HG03280 (cell line): ENCODE results near the gene HPRT1.
"Not testable (repeated sequence)": the region's sequence is repeated elsewhere in the genome, so short reads cannot be mapped to it uniquely, and the experiment has no call there.

Source experiments
- ATAC-seq: cut with Tn5 transposase; IDR thresholded peaks from one replicate; pipeline ENCODE4 v1.9.1; 2021; ENCODE audit warnings: mild to moderate bottlenecking, moderate library complexity; ENCODE audit not compliant: unreplicated experiment

HPRT1 gene

GRCh38 chrX:134460005-134460861, at the start of gene HPRT1:
HPRT1 (plus strand) TSS chrX:134460165; CDS start chrX:134460312, 147 bp downstream.
- ATAC-seq = peak; percentile 91

GRCh38 chrX:134416087-134416486, 43.9 kb upstream of the HPRT1 start:
- no peak for ATAC-seq

GRCh38 chrX:134418317-134419113, 41.5 kb upstream of the HPRT1 start:
- no peak for ATAC-seq

GRCh38 chrX:134419784-134420183, 40.2 kb upstream of the HPRT1 start:
- ATAC-seq = no peak

GRCh38 chrX:134423606-134424005, 36.4 kb upstream of the HPRT1 start:
- no peak for ATAC-seq

GRCh38 chrX:134426281-134426680, 33.7 kb upstream of the HPRT1 start:
- no peak for ATAC-seq

GRCh38 chrX:134431894-134432293, 28.1 kb upstream of the HPRT1 start:
- no peak for ATAC-seq

GRCh38 chrX:134435894-134436293, 24.1 kb upstream of the HPRT1 start:
- no peak for ATAC-seq

- ATAC-seq = no peak
Measured at GRCh38 chrX:134443020-134443419, 16.9 kb upstream of the HPRT1 start.

- no peak for ATAC-seq
Measured at GRCh38 chrX:134443461-134443860, 16.5 kb upstream of the HPRT1 start.

GRCh38 chrX:134444681-134445080, 15.3 kb upstream of the HPRT1 start:
- ATAC-seq = no peak

- no peak for ATAC-seq
Measured at GRCh38 chrX:134452596-134452995, 7.4 kb upstream of the HPRT1 start.

GRCh38 chrX:134453631-134454030, 6.3 kb upstream of the HPRT1 start:
- no peak for ATAC-seq

- ATAC-seq = no peak
Measured at GRCh38 chrX:134454506-134454905, 5.5 kb upstream of the HPRT1 start.

GRCh38 chrX:134457708-134458107, 2.3 kb upstream of the HPRT1 start:
- ATAC-seq = no peak

- peak; percentile 17 for ATAC-seq
Measured at GRCh38 chrX:134459683-134460004, 321 bp upstream of the HPRT1 start.

- no peak for ATAC-seq
Measured at GRCh38 chrX:134460862-134461220, 876 bp downstream of the HPRT1 start.

GRCh38 chrX:134461437-134461836, 1.5 kb downstream of the HPRT1 start:
- ATAC-seq = no peak

- ATAC-seq = no peak
Measured at GRCh38 chrX:134462927-134463326, 3.0 kb downstream of the HPRT1 start.

GRCh38 chrX:134464453-134464852, 4.5 kb downstream of the HPRT1 start:
- not testable (repeated sequence) for ATAC-seq

GRCh38 chrX:134469486-134469885, 9.5 kb downstream of the HPRT1 start:
- no peak for ATAC-seq

GRCh38 chrX:134470013-134470412, 10.0 kb downstream of the HPRT1 start:
- ATAC-seq = no peak
